GM12878 (cell line): ENCODE measurements around the gene THUMPD3. TPM values are rescaled to one million over a fixed set of nuclear protein-coding genes. Genes with fewer than 3 reads are reported as not detected.

Source experiments
- ATAC-seq: fragments of 200-7000 bp; cut with Tn5 transposase; 3 replicates; pipeline ENCODE4 v1.9.1; 2020; ENCODE audit warnings: mild to moderate bottlenecking, moderate library complexity
- BruUV-seq: library from RNA; stranded (reverse); fragments of 400-500 nt; replicated peaks from 2 replicates; lab custom pipeline; 2021; lab: Mats Ljungman, UMichigan
- CTCF ChIA-PET: fragments of 300-600 bp; sonication (Branson Sonifier 250); formaldehyde crosslinking; extraction: SDS; loops from one replicate; lab custom pipeline; 2021; ENCODE audit warnings: inconsistent platforms; lab: Yijun Ruan, JAX
- POLR2A ChIA-PET: fragments of 350-600 bp; formaldehyde crosslinking; extraction: SDS; loops from one replicate; lab custom pipeline; 2021; ENCODE audit warnings: inconsistent platforms; lab: Charles Lee
- RAD21 ChIA-PET: fragments of 300-600 bp; sonication (Branson Sonifier 250); formaldehyde crosslinking; loops from one replicate; lab custom pipeline; 2023; ENCODE audit warnings: antibody characterized with exemption; ENCODE audit not compliant: unreplicated experiment; lab: Charles Lee
- SMC1A ChIA-PET: fragments of 300-600 bp; sonication (Branson Sonifier 250); formaldehyde crosslinking; loops from one replicate; lab custom pipeline; 2023; ENCODE audit not compliant: unreplicated experiment, uncharacterized antibody; lab: Charles Lee
- DNase-seq: peaks from one replicate; pipeline ENCODE4 v3.0.0-alpha.2; 2011; ENCODE audit warnings: low read depth, low spot score
- FAIRE-seq: peaks from 3 replicates; lab custom pipeline; 2011; peaks lifted over from hg19 to GRCh38; lab: Jason Lieb, UNC
- H2AFZ ChIP-seq: 2 replicates; pipeline ENCODE4 v1.6.0; 2011; ENCODE audit warnings: low read depth, low read length, control low read depth; ENCODE audit not compliant: control insufficient read depth
- H3K27ac ChIP-seq: 2 replicates; pipeline ENCODE4 v1.5.1; 2011; ENCODE audit warnings: control low read depth; ENCODE audit not compliant: control insufficient read depth, insufficient read depth
- H3K27me3 ChIP-seq, 2 experiments: replicated peaks in 1 of 2; 2 replicates each; pipeline versions ENCODE4 v1.6.0 to v1.6.1; 2011; ENCODE audit warnings: low read length in 1 of 2; ENCODE audit not compliant: control insufficient read depth in 2 of 2, insufficient read depth in 2 of 2
- H3K36me3 ChIP-seq, 2 experiments: 2 replicates each; pipeline ENCODE4 v1.5.1; 2011; ENCODE audit warnings: low read length in 1 of 2; ENCODE audit not compliant: control insufficient read depth in 2 of 2, insufficient read depth in 2 of 2
- H3K4me1 ChIP-seq: 2 replicates; pipeline ENCODE4 v1.6.1; 2011; ENCODE audit warnings: mild to moderate bottlenecking, low read length, moderate library complexity, mixed read lengths; ENCODE audit not compliant: control insufficient read depth, insufficient read depth
- H3K4me2 ChIP-seq: 2 replicates; pipeline ENCODE4 v1.6.0; 2011; ENCODE audit warnings: control low read depth; ENCODE audit not compliant: control insufficient read depth, insufficient read depth
- H3K4me3 ChIP-seq: fragments of 200-600 bp; sonication (generic); 2 replicates; pipeline ENCODE4 v1.5.1; 2016
- H3K79me2 ChIP-seq: 2 replicates; pipeline ENCODE4 v1.6.0; 2011; ENCODE audit warnings: low read length; ENCODE audit not compliant: control insufficient read depth, insufficient read depth
- H3K9ac ChIP-seq: 2 replicates; pipeline ENCODE4 v1.8.0; 2011; ENCODE audit warnings: low read length, control low read depth, mixed read lengths; ENCODE audit not compliant: control insufficient read depth, insufficient read depth
- H3K9me3 ChIP-seq: replicated peaks from 3 replicates; pipeline ENCODE4 v1.5.1; 2011; ENCODE audit warnings: mild to moderate bottlenecking, low read length; ENCODE audit not compliant: control insufficient read depth, insufficient read depth
- H4K20me1 ChIP-seq: 2 replicates; pipeline ENCODE4 v1.6.0; 2011; ENCODE audit not compliant: control insufficient read depth, insufficient read depth
- BMI1 ChIP-seq: fragments of 450-650 bp; IDR thresholded peaks from 2 replicates; pipeline ENCODE4 v1.6.1; 2016; ENCODE audit warnings: mild to moderate bottlenecking, moderate library complexity, borderline replicate concordance
- CTCF ChIP-seq, 3 experiments: IDR thresholded peaks in 2 of 3; conservative IDR thresholded peaks in 1 of 3; 2 replicates each; pipeline ENCODE4 v1.5.1; 2011; ENCODE audit warnings: low read depth in 3 of 3, low read length in 3 of 3, mild to moderate bottlenecking in 3 of 3, control low read depth in 2 of 3, moderate library complexity in 2 of 3, inconsistent platforms in 1 of 3, mixed read lengths in 1 of 3; ENCODE audit not compliant: control insufficient read depth in 2 of 3, insufficient read depth in 1 of 3; ENCODE audit errors: extremely low read depth in 1 of 3
- IRF5 ChIP-seq: fragments of 450-650 bp; IDR thresholded peaks from 2 replicates; pipeline ENCODE4 v1.6.1; 2017; ENCODE audit warnings: borderline replicate concordance
- KAT2A ChIP-seq: conservative IDR thresholded peaks from 2 replicates; pipeline ENCODE4 v1.6.1; 2011; ENCODE audit warnings: low read depth, low read length; ENCODE audit not compliant: control insufficient read depth
- POLR2AphosphoS2 ChIP-seq: IDR thresholded peaks from 2 replicates; pipeline ENCODE4 v1.6.1; 2011; ENCODE audit warnings: low read depth, mild to moderate bottlenecking, low read length, improper control_type of control experiment, moderate library complexity
- RB1 ChIP-seq: fragments of 450-650 bp; formaldehyde crosslinking; IDR thresholded peaks from 2 replicates; pipeline ENCODE4 v1.6.1; 2017; ENCODE audit warnings: mild to moderate bottlenecking, borderline replicate concordance
- ZBED1 ChIP-seq: IDR thresholded peaks from 2 replicates; pipeline ENCODE4 v1.6.1; 2016; ENCODE audit warnings: borderline replicate concordance
- WGBS: methylation state at CpG from one replicate; pipeline ENCODE4 v1.1.6; 2016; ENCODE audit warnings: low lambda C conversion rate; ENCODE audit not compliant: insufficient replicate concordance, insufficient coverage; ENCODE audit errors: missing lambda C conversion rate; 5-methylcytosine and 5-hydroxymethylcytosine counted together
- in situ Hi-C: fragments of 300-500 bp; cut with MboI; formaldehyde crosslinking; loops from 9 replicates; pipeline ENCODE4 v1.14.3; 2018; ENCODE audit warnings: mixed read lengths
- intact Hi-C: fragments of 100-400 bp; cut with micrococcal nuclease; formaldehyde crosslinking; loops from one replicate; pipeline ENCODE4 v1.14.2; 2022; ENCODE audit not compliant: unreplicated experiment
- polyA plus RNA-seq, 11 experiments: library from polyadenylated mRNA; depleted of rRNA in 4 of 11; unstranded in 6 of 11; stranded (reverse) in 5 of 11; fragments of >200 nt; fragmentation: Nextera tagmentation in 4 of 11; fragmentation: Illumina TruSeq in 1 of 11; extraction: Ambion mirVana in 4 of 11; extraction: Trizol in 1 of 11; gene quantifications; 1 replicate in 1 of 11; 2 replicates in 10 of 11; pipeline versions ENCODE4 v1.2.1 to v1.2.3, GENCODE V29; 2011 to 2016; ENCODE audit warnings: inconsistent platforms in 2 of 11, missing spikeins in 2 of 11, low read depth in 1 of 11
- total RNA-seq, 4 experiments: library from RNA; depleted of rRNA in 3 of 4; stranded (reverse); fragments of >200 nt in 3 of 4; fragmentation: Illumina TruSeq in 1 of 4; extraction: Trizol in 1 of 4; gene quantifications; 2 replicates each; pipeline versions ENCODE4 v1.2.1 to v1.2.3, GENCODE V29; 2013 to 2021

The THUMPD3 gene
- total and polyA plus RNA-seq, 10 of the 15 experiments (the other 5 are each of a cell fraction or from before 2014, with no cell fraction given): 28.7 to 47.4 (median 41.8) TPM

DNA sequence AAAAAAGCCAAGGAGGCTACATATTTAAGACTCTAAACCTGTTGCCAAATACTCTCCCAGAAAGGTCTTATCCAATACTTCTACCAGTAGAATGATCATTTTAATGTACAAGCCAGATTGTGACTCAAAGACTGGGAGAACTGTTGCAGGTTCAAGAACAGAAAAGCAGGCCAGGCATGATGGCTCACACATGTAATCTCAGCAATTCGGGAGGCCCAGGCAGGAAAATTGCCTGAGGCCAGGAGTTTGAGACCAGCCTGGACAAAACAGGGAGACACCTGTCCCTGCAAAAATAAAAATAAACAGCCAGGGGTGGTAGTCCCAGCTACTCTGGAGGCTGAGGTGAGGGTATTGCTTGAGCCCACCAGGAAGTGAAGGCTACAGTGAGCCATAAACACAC lies 17.8 kb upstream of the THUMPD3 start:
- ChIA-PET SMC1A (no interaction called here), CTCF (no interaction called here), POLR2A (no interaction called here), RAD21 (interaction anchor here (0.6 kb wide), 1 partner anchor 609 kb away, joined by 3 read pairs; no protein-coding TSS in a partner anchor)
- intact Hi-C loops (no loop called here), in situ Hi-C loops (no loop called here)
- Histone ChIP-seq H3K4me1 (no peaks in the 10 kb centered on the region; the same call in 1 of the 2 replicates), H3K4me3 (no peak overlapping the region), H2AFZ (no peak overlapping the region), H3K4me2 (no peak overlapping the region), H3K27ac (no peak overlapping the region), H3K9ac (no peak overlapping the region), H4K20me1 (no peaks in the 10 kb centered on the region), H3K79me2 (no peaks in the 10 kb centered on the region), H3K9me3 (no peaks in the 10 kb centered on the region), H3K36me3 (no peaks in the 10 kb centered on the region), H3K27me3 (no peaks in the 10 kb centered on the region)
- DNase-seq (no peak), FAIRE-seq (no peak), ATAC-seq (no peak)
- TF ChIP-seq POLR2AphosphoS2: no peak
- no peak for TF ChIP-seq BMI1
- no peak for TF ChIP-seq ZBED1
- TF ChIP-seq CTCF (IDR thresholded peaks at IDR 0.05 in 2 of 3, conservative IDR thresholded peaks at IDR 0.05 in 1 of 3; ENCODE audit: control insufficient read depth in 2 of 3, extremely low read depth in 1 of 3, insufficient read depth in 1 of 3, low read depth in 3 of 3, low read length in 3 of 3): no peak
- no peak for TF ChIP-seq KAT2A
- no peak for TF ChIP-seq IRF5
- no peak for TF ChIP-seq RB1
- no TSS peak for BruUV-seq
- WGBS: 0% methylated on average over 1 of the region's 1 CpG
